ENCODE data around the gene ZNF428. TPM values are rescaled to one million over a fixed set of nuclear protein-coding genes. Genes with fewer than 3 reads are reported as not detected.

The ZNF428 gene
- total RNA-seq, 1 donor from 2014 or later = 87.5 TPM

Other genes starting within 250 kb of the ZNF428 start
- not detected in 2 replicates for gene TEX101, start 204.7 kb downstream of the ZNF428 start, total RNA-seq
- gene LYPD3, start 154.0 kb downstream of the ZNF428 start, total RNA-seq = 0.47 and 0.60 TPM in 2 replicates
- gene PHLDB3, start 114.9 kb downstream of the ZNF428 start, total RNA-seq = 20.3 and 23.4 TPM in 2 replicates
- 24.4 and 28.0 TPM in 2 replicates for gene ETHE1, start 92.4 kb downstream of the ZNF428 start, total RNA-seq
- 0.60 and 0.74 TPM in 2 replicates for gene ZNF575, start 86.4 kb downstream of the ZNF428 start, total RNA-seq
- gene XRCC1, start 44.1 kb downstream of the ZNF428 start, total RNA-seq = 69.8 and 70.7 TPM in 2 replicates
- gene PINLYP, start 43.8 kb downstream of the ZNF428 start, total RNA-seq = 6.3 and 7.7 TPM in 2 replicates
- 57.6 and 63.6 TPM in 2 replicates for gene IRGQ, start 23.5 kb downstream of the ZNF428 start, total RNA-seq
- 15.4 and 15.5 TPM in 2 replicates for gene ZNF576, start 23.0 kb downstream of the ZNF428 start, total RNA-seq
- 0.64 and 0.79 TPM in 2 replicates for gene SRRM5, start 7.5 kb downstream of the ZNF428 start, total RNA-seq
- gene CADM4, start 20.2 kb upstream of the ZNF428 start, total RNA-seq = 60.9 and 71.6 TPM in 2 replicates
- 10.5 and 12.5 TPM in 2 replicates for gene PLAUR, start 50.5 kb upstream of the ZNF428 start, total RNA-seq
- not detected in 2 replicates for gene IRGC, start 96.4 kb upstream of the ZNF428 start, total RNA-seq
- gene SMG9, start 135.3 kb upstream of the ZNF428 start, total RNA-seq = 74.9 and 78.9 TPM in 2 replicates
- 0.31 and 0.34 TPM in 2 replicates for gene KCNN4, start 161.3 kb upstream of the ZNF428 start, total RNA-seq
- gene LYPD5, start 182.8 kb upstream of the ZNF428 start, total RNA-seq = not detected in 2 replicates
- 14.6 and 17.3 TPM in 2 replicates for gene ZNF283, start 207.7 kb upstream of the ZNF428 start, total RNA-seq